ENCODE data around the gene ARL16. TPM values are rescaled to one million over a fixed set of nuclear protein-coding genes. Genes with fewer than 3 reads are reported as not detected.

Gene ARL16
- total and polyA plus RNA-seq, 2 of the 8 experiments (the other 6 are each of a cell fraction or from before 2014, with no cell fraction given): 37.0 to 60.8 TPM

- TF ChIP-seq GTF2F1 (IDR thresholded peaks at IDR 0.05; ENCODE audit: borderline replicate concordance, low read depth, low read length): no peak
- no peak for TF ChIP-seq SP1 (IDR thresholded peaks at IDR 0.05; ENCODE audit: low read depth, low read length)
- no peak for TF ChIP-seq CREB1 (IDR thresholded peaks at IDR 0.05)
- no peak for TF ChIP-seq CHD1 (IDR thresholded peaks at IDR 0.05; ENCODE audit: low read depth, low read length)
- TF ChIP-seq ZNF274 (IDR thresholded peaks at IDR 0.05; ENCODE audit: borderline replicate concordance, extremely low read depth, low read length): no peak
Observed at GRCh38 chr17:81651692-81652091, 31.9 kb downstream of the ARL16 start (continued).
